ENCODE data around the gene NPLOC4.

- TF ChIP-seq EZH2 (IDR thresholded peaks at IDR 0.05; ENCODE audit: borderline replicate concordance, low read depth, low read length, severe bottlenecking) (no peak), CTCF (IDR thresholded peaks at IDR 0.05; ENCODE audit: borderline replicate concordance, extremely low read depth, low read length, poor library complexity, severe bottlenecking) (no peak)
Observed at GRCh38 chr17:81579821-81580321, 57.0 kb downstream of the NPLOC4 start.

Data from DND-41 (cell line).